Transverse colon (tissue), 4 donors: Measurements from ENCODE around the gene BORCS5. TPM values are rescaled to one million over a fixed set of nuclear protein-coding genes. Genes with fewer than 3 reads are reported as not detected.

Experiments used
- DNase-seq: peaks from one replicate; pipeline ENCODE4 v3.0.0-alpha.2; 2019
- H3K27ac ChIP-seq, 4 donors: fragments of 200-600 bp; sonication (generic); 2 replicates each; pipeline ENCODE4 v1.5.1; 2016 to 2018; ENCODE audit warnings: inconsistent platforms in 4 of 4
- H3K27me3 ChIP-seq: fragments of 200-600 bp; sonication (generic); 2 replicates; pipeline ENCODE4 v1.5.1; 2017; ENCODE audit warnings: inconsistent platforms
- H3K36me3 ChIP-seq, 4 donors: fragments of 200-600 bp; sonication (generic); 2 replicates each; pipeline ENCODE4 v1.5.1; 2017 to 2019; ENCODE audit warnings: inconsistent platforms in 4 of 4
- H3K4me1 ChIP-seq, 4 donors: fragments of 200-600 bp; sonication (generic); 2 replicates each; pipeline ENCODE4 v1.5.1; 2017 to 2020; ENCODE audit warnings: inconsistent platforms in 4 of 4
- H3K4me3 ChIP-seq, 4 donors: fragments of 200-600 bp; sonication (generic); 1 replicate in 1 of 4; 2 replicates in 3 of 4; pipeline versions ENCODE4 v1.5.1 to v1.6.1; 2017 to 2019; ENCODE audit warnings: inconsistent platforms in 4 of 4
- H3K9me3 ChIP-seq, 2 donors: fragments of 200-600 bp; sonication (generic); 2 replicates each; pipeline ENCODE4 v1.5.1; 2017 to 2019; ENCODE audit warnings: inconsistent platforms in 2 of 2
- CTCF ChIP-seq, 5 experiments: fragments of 200-600 bp in 3 of 5; fragments of 450-650 bp in 2 of 5; sonication (generic) in 3 of 5; IDR thresholded peaks; 1 replicate in 2 of 5; 2 replicates in 3 of 5; pipeline ENCODE4 v1.5.1; 2016 to 2017; ENCODE audit warnings: antibody characterized with exemption in 5 of 5, inconsistent platforms in 3 of 5, mild to moderate bottlenecking in 2 of 5, moderate library complexity in 1 of 5
- EP300 ChIP-seq: sonication (generic); formaldehyde crosslinking; IDR thresholded peaks from one replicate; pipeline ENCODE4 v1.6.1; 2017; ENCODE audit warnings: antibody characterized with exemption, low read depth
- POLR2A ChIP-seq: fragments of 450-650 bp; IDR thresholded peaks from one replicate; pipeline ENCODE4 v1.6.1; 2016; ENCODE audit warnings: antibody characterized with exemption, mild to moderate bottlenecking, moderate library complexity
- POLR2AphosphoS5 ChIP-seq, 3 donors: sonication (generic); formaldehyde crosslinking; IDR thresholded peaks; one replicate each; pipeline ENCODE4 v1.6.1; 2016; ENCODE audit warnings: antibody characterized with exemption in 3 of 3
- WGBS, 2 donors: methylation state at CpG; one replicate each; pipeline ENCODE4 v1.1.5; 2018; ENCODE audit warnings: low coverage in 1 of 2; 5-methylcytosine and 5-hydroxymethylcytosine counted together
- in situ Hi-C, 4 donors: fragments of 200-750 bp; cut with MboI; loops; one replicate each; pipeline versions ENCODE4 v1.15.0 to v1.15.1; 2017; ENCODE audit warnings: low sequenced_read_pairs in 3 of 4, low pct_ligation_motif_present in 1 of 4, low pct_unique_long_range_greater_than_20kb in 1 of 4
- intact Hi-C: fragments of 100-400 bp; cut with DNase I; formaldehyde crosslinking; loops from one replicate; pipeline ENCODE4 v1.15.1; 2023; ENCODE audit warnings: low total_unique reads
- total RNA-seq, 4 donors: library from RNA; depleted of rRNA; stranded (reverse); fragments of >200 nt; gene quantifications; one replicate each; pipeline ENCODE4 v1.1.0, GENCODE V29; 2016

The BORCS5 gene
- total RNA-seq, 4 donors from 2014 or later = 8.5 to 52.7 (median 21.3) TPM

- H3K36me3 ChIP-seq = no peaks in the 10 kb centered on the region
- in situ Hi-C loops (no loop called here), intact Hi-C loops (no loop called here)
- H3K4me3 ChIP-seq = no peak overlapping the region
- no peaks in the 10 kb centered on the region for H3K27me3 ChIP-seq
- no peak for TF ChIP-seq POLR2A
- TF ChIP-seq CTCF (IDR thresholded peaks at IDR 0.05) = no peak
- TF ChIP-seq EP300 = no peak
- TF ChIP-seq POLR2AphosphoS5 (IDR thresholded peaks at IDR 0.05) = no peak
- H3K4me1 ChIP-seq = peaks cover 0 to 25% (median 14%) of the 10 kb centered on the region in 4 donors
- DNase-seq = no peak
- H3K27ac ChIP-seq = no peak overlapping the region
- no peaks in the 10 kb centered on the region for H3K9me3 ChIP-seq
Observed at GRCh38 chr12:12454315-12454714, 97.4 kb downstream of the BORCS5 start.

- TF ChIP-seq EP300 (no peak), POLR2AphosphoS5 (IDR thresholded peaks at IDR 0.05) (no peak), CTCF (IDR thresholded peaks at IDR 0.05) (no peak), POLR2A (no peak)
- in situ Hi-C loops = no loop called here
- WGBS, 2 donors = 79 to 90% methylated on average over 5 of the region's 5 CpGs
- Histone ChIP-seq H3K27me3 (no peaks in the 10 kb centered on the region), H3K4me3 (no peak overlapping the region), H3K27ac (no peak overlapping the region), H3K4me1 (peaks cover 0 to 5% (median 2%) of the 10 kb centered on the region in 4 donors), H3K9me3 (no peaks in the 10 kb centered on the region), H3K36me3 (no peaks in the 10 kb centered on the region)
- intact Hi-C loops = no loop called here
- DNase-seq = no peak
Observed at GRCh38 chr12:12456637-12457036, 99.8 kb downstream of the BORCS5 start.

GRCh38 chr12:12460935-12461922 lies 104.4 kb downstream of the BORCS5 start:
- Histone ChIP-seq H3K27me3 (no peaks in the 10 kb centered on the region), H3K4me1 (peaks cover 0 to 5% (median 0%) of the 10 kb centered on the region in 4 donors), H3K9me3 (no peaks in the 10 kb centered on the region), H3K4me3 (no peak overlapping the region), H3K27ac (no peak overlapping the region), H3K36me3 (no peaks in the 10 kb centered on the region)
- intact Hi-C loops = no loop called here
- 76 to 84% methylated on average over 4 to 8 of the region's 8 CpGs for WGBS, 2 donors
- no peak for TF ChIP-seq CTCF (IDR thresholded peaks at IDR 0.05)
- TF ChIP-seq EP300 = no peak
- TF ChIP-seq POLR2A = no peak
- no peak for TF ChIP-seq POLR2AphosphoS5 (IDR thresholded peaks at IDR 0.05)
- DNase-seq = no peak
- in situ Hi-C loops = no loop called here

- H3K4me3 ChIP-seq = no peak overlapping the region
- peaks cover 0 to 5% (median 0%) of the 10 kb centered on the region in 4 donors for H3K4me1 ChIP-seq
- in situ Hi-C loops (no loop called here), intact Hi-C loops (no loop called here)
- DNase-seq = no peak
- no peaks in the 10 kb centered on the region for H3K9me3 ChIP-seq
- H3K27ac ChIP-seq = no peak overlapping the region
- TF ChIP-seq POLR2A (no peak), POLR2AphosphoS5 (IDR thresholded peaks at IDR 0.05) (no peak), EP300 (no peak), CTCF (IDR thresholded peaks at IDR 0.05) (no peak)
- WGBS, 2 donors = 79 to 87% methylated on average over 5 of the region's 5 CpGs
- H3K36me3 ChIP-seq = no peaks in the 10 kb centered on the region
- H3K27me3 ChIP-seq = no peaks in the 10 kb centered on the region
Observed at GRCh38 chr12:12461923-12462315, 105.0 kb downstream of the BORCS5 start.
